Ovary (tissue), 9 donors: ENCODE results near the gene MGAT5B. TPM values are rescaled to one million over a fixed set of nuclear protein-coding genes. Genes with fewer than 3 reads are reported as not detected.

Source experiments
- DNase-seq, 5 donors: peaks; one replicate each; pipeline ENCODE4 v3.0.0-alpha.2; 2019 to 2020
- H3K27ac ChIP-seq, 2 donors: fragments of 200-600 bp; one replicate each; pipeline versions ENCODE4 v1.5.1 to v1.8.0; 2019 to 2022
- H3K27me3 ChIP-seq: fragments of 200-600 bp; one replicate; pipeline ENCODE4 v1.8.0; 2022
- H3K36me3 ChIP-seq: fragments of 200-600 bp; sonication (generic); one replicate; pipeline ENCODE4 v1.5.1; 2019
- H3K4me1 ChIP-seq: one replicate; pipeline ENCODE4 v1.8.1; 2013; ENCODE audit warnings: mild to moderate bottlenecking, moderate library complexity; ENCODE audit not compliant: insufficient read depth
- H3K4me3 ChIP-seq: fragments of 200-600 bp; sonication (generic); one replicate; pipeline ENCODE4 v1.5.1; 2017
- H3K9me3 ChIP-seq, 2 donors: fragments of 200-600 bp in 1 of 2; sonication (generic) in 1 of 2; one replicate each; pipeline versions ENCODE4 v1.5.1 to v1.8.1; 2013 to 2019; ENCODE audit warnings: mild to moderate bottlenecking in 1 of 2, moderate library complexity in 1 of 2
- EP300 ChIP-seq: sonication (generic); formaldehyde crosslinking; IDR thresholded peaks from one replicate; pipeline ENCODE4 v1.6.1; 2017; ENCODE audit warnings: antibody characterized with exemption
- POLR2A ChIP-seq: fragments of 450-650 bp; IDR thresholded peaks from one replicate; pipeline ENCODE4 v1.6.1; 2017; ENCODE audit warnings: antibody characterized with exemption, mild to moderate bottlenecking, moderate library complexity
- WGBS, 3 donors: extraction: QIAGEN DNeasy Blood & Tissue Kit in 1 of 3; methylation state at CpG; one replicate each; pipeline versions ENCODE4 v1.1.5 to v1.1.7; 2013 to 2017; 5-methylcytosine and 5-hydroxymethylcytosine counted together
- intact Hi-C, 4 donors: fragments of 100-400 bp; cut with DNase I; formaldehyde crosslinking; loops; one replicate each; pipeline versions ENCODE4 v1.11.0 to v1.15.1; 2022 to 2023
- polyA plus RNA-seq, 2 donors: library from polyadenylated mRNA; stranded (reverse); fragments of 200-250 nt in 1 of 2; fragments of 350-450 nt in 1 of 2; fragmentation: Illumina TruSeq in 1 of 2; extraction: RNeasy Lipid Tissue Mini Kit (QIAGEN cat#74804) in 1 of 2; gene quantifications; one replicate each; pipeline ENCODE4 v1.2.3, GENCODE V29; 2013 to 2014
- total RNA-seq, 7 donors: library from RNA; depleted of rRNA in 2 of 7; stranded (reverse); fragments of >200 nt in 2 of 7; fragmentation: NEBNext Ultra II Directional in 3 of 7; extraction: Animal tissue kit (Norgen Biotek cat#: 25700) in 3 of 7; gene quantifications; one replicate each; pipeline versions ENCODE4 v1.1.0 to v1.2.4, GENCODE V29; 2016 to 2023
- TF ChIP-seq, protein P1 (sequence below), 3 donors: fragments of 450-650 bp in 2 of 3; fragments of 200-600 bp in 1 of 3; IDR thresholded peaks; one replicate each; pipeline versions ENCODE4 v1.5.1 to v1.8.0; 2016 to 2022; ENCODE audit warnings: antibody characterized with exemption in 3 of 3, mild to moderate bottlenecking in 1 of 3
- donor health status: DM: no; HTN: no; CAD: no; lungs with moderate emphysema.
- donor health status: DM: no; HTN: no; CAD: no.
- donor health status: Bipolar disorder and iron deficiency.
- donor health status: DM: yes; HTN: yes; CAD: no.
- donor health status: DM: no; HTN: no; CAD: no.
- donor health status: DM: yes; HTN: yes; CAD: no.

The MGAT5B gene
- total and polyA plus RNA-seq, 9 donors = 0.23 to 3.6 (median 0.77) TPM; not detected in 1

- 58 to 66% (median 64%) methylated on average over 11 of the region's 11 CpGs for WGBS, 3 donors
- H3K9me3 ChIP-seq = no peaks in the 10 kb centered on the region
- H3K4me3 ChIP-seq = no peak overlapping the region
- H3K27me3 ChIP-seq = no peaks in the 10 kb centered on the region
- H3K4me1 ChIP-seq = no peaks in the 10 kb centered on the region
- no peaks in the 10 kb centered on the region for H3K36me3 ChIP-seq
- intact Hi-C loops = no loop called here
- no peak overlapping the region for H3K27ac ChIP-seq
- TF ChIP-seq EP300 (no peak), POLR2A (no peak)
- TF ChIP-seq, protein P1, sequence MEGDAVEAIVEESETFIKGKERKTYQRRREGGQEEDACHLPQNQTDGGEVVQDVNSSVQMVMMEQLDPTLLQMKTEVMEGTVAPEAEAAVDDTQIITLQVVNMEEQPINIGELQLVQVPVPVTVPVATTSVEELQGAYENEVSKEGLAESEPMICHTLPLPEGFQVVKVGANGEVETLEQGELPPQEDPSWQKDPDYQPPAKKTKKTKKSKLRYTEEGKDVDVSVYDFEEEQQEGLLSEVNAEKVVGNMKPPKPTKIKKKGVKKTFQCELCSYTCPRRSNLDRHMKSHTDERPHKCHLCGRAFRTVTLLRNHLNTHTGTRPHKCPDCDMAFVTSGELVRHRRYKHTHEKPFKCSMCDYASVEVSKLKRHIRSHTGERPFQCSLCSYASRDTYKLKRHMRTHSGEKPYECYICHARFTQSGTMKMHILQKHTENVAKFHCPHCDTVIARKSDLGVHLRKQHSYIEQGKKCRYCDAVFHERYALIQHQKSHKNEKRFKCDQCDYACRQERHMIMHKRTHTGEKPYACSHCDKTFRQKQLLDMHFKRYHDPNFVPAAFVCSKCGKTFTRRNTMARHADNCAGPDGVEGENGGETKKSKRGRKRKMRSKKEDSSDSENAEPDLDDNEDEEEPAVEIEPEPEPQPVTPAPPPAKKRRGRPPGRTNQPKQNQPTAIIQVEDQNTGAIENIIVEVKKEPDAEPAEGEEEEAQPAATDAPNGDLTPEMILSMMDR (IDR thresholded peaks at IDR 0.05) = no peak
- DNase-seq = no peak
Measured at GRCh38 chr17:76995387-76996105, 127.3 kb downstream of the MGAT5B start.

DNA sequence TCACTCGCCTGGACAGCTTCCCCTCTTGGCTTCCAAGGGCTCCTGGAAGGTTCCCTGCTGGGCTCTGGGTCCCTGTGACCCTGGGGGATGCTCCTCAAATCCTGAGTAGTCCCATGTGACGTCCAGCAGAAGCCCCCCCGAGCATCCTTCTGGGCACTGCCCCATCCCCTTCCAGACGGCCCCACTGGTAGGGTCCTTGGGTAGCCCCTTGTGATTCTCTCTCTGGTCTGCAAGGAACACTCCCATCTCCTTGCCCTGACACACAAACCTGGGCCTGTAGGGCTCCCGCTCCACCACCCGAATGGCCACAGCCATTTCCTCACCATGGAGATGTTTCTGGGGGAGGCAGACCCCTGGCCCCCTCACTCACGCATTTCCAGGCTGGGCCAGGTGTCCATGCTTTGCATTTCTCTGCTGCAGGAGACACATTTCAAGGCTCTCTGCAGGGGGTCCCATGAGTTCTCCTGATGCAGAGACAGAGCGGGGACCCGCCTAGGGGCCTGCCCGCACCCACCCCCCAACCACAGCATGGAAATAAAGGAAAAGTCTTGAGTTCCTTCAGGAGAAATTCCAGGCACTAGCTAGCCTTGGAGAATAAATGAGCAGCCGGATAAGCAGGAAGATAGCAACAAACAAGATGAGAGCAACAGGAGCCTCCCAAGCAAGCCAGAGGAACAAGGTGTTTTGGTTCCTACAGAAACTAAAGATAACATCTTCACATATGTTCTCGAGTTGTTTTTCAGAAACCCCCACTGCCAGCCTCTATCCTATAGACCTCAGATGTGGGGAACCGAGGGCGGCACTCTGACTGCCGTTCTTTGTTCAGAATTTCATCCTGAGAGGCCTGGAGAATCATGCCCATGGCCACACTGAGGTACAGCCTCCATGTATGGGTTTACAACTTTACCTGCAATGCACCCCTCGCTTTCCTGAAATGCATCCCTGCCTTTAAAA, 128.8 kb downstream of the MGAT5B start:
- no peak for DNase-seq
- intact Hi-C loops = no loop called here
- Histone ChIP-seq H3K4me3 (no peak overlapping the region), H3K9me3 (no peaks in the 10 kb centered on the region), H3K4me1 (no peaks in the 10 kb centered on the region), H3K36me3 (no peaks in the 10 kb centered on the region), H3K27me3 (no peaks in the 10 kb centered on the region), H3K27ac (no peak overlapping the region)
- 75 to 80% (median 75%) methylated on average over 15 to 16 of the region's 16 CpGs for WGBS, 3 donors
- TF ChIP-seq EP300 (no peak), POLR2A (no peak)
- TF ChIP-seq, protein P1 (IDR thresholded peaks at IDR 0.05) = no peak

DNA sequence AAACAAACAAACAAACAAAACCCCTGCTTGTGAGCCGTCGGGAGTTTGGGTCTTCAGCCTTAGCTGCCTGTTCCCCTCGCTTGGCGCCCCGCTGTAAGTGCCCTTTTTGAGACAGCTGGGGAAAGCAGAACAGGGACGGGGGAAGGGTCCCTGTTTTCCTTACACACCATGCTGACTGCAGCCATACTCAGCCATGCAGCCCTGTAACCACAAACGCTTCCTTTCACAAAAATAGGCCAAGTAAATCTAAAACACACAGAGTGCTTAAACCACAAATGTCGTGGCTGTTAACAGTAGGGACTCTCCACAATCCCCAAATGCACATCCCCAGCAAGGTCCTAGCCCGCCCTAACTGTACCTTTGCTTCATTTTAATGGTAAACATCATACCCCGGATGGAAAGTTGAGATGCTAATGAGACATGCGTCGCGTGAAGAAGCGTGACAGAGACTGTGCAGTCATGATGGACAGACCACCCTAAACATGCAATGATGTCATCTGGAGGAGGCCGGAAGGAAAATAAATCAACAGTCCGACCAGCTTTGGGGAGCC, 129.9 kb downstream of the MGAT5B start:
- no peak overlapping the region for H3K4me3 ChIP-seq
- TF ChIP-seq POLR2A = no peak
- TF ChIP-seq, protein P1 (IDR thresholded peaks at IDR 0.05) = no peak
- no peak for TF ChIP-seq EP300
- H3K27me3 ChIP-seq = no peaks in the 10 kb centered on the region
- DNase-seq = no peak
- no peaks in the 10 kb centered on the region for H3K36me3 ChIP-seq
- no peak overlapping the region for H3K27ac ChIP-seq
- no peaks in the 10 kb centered on the region for H3K4me1 ChIP-seq
- WGBS, 3 donors = 62 to 64% (median 63%) methylated on average over 16 of the region's 16 CpGs
- H3K9me3 ChIP-seq = no peaks in the 10 kb centered on the region
- intact Hi-C loops = no loop called here

DNA sequence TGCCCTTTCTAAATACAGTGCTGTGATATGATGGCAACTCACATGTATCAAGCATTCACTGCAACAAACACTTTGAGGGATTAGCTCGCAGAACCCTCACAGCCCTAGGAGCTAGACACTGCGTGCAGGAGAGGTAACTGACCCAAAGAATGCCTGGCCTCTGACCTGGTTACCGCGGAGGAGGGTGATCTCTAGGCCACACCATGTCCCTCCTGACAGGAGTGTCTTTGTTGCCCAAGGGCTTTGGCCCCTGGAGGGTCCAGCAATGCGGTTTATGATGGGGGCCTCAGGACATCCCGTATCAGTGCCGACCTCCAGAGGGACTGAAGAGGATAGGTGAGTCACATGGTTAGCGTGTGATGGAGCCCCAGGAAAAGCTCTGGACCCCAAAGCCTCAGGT, 130.6 kb downstream of the MGAT5B start:
- intact Hi-C loops = no loop called here
- no peaks in the 10 kb centered on the region for H3K27me3 ChIP-seq
- H3K4me3 ChIP-seq = no peak overlapping the region
- no peaks in the 10 kb centered on the region for H3K9me3 ChIP-seq
- no peaks in the 10 kb centered on the region for H3K4me1 ChIP-seq
- WGBS, 3 donors = 68 to 75% (median 69%) methylated on average over 8 of the region's 8 CpGs
- H3K27ac ChIP-seq = no peak overlapping the region
- no peak for DNase-seq
- TF ChIP-seq, protein P1 (IDR thresholded peaks at IDR 0.05) = no peak
- no peak for TF ChIP-seq EP300
- no peak for TF ChIP-seq POLR2A
- H3K36me3 ChIP-seq = no peaks in the 10 kb centered on the region

Other genes starting within 250 kb of the MGAT5B start
- 10 to 100 TPM in 1 of 7 donors, 1 to 10 TPM in 4, under 1 TPM in 2; 0.73 to 10.5 (median 3.7) TPM for gene ST6GALNAC1, start 224.6 kb upstream of the MGAT5B start, total RNA-seq
- gene ST6GALNAC1, start 224.6 kb upstream of the MGAT5B start, polyA plus RNA-seq = 1 to 10 TPM; 3.6 to 6.1 TPM
- 100 to 1,000 TPM; 107 to 210 (median 181) TPM for gene MXRA7, start 157.4 kb upstream of the MGAT5B start, total RNA-seq
- gene MXRA7, start 157.4 kb upstream of the MGAT5B start, polyA plus RNA-seq = 100 to 1,000 TPM; 199 to 759 TPM
- 10 to 100 TPM; 20.1 to 49.8 (median 38.1) TPM for gene JMJD6, start 141.8 kb upstream of the MGAT5B start, total RNA-seq
- 10 to 100 TPM; 19.5 to 28.2 TPM for gene JMJD6, start 141.8 kb upstream of the MGAT5B start, polyA plus RNA-seq
- 10 to 100 TPM; 20.9 to 36.6 (median 31.8) TPM for gene METTL23, start 141.6 kb upstream of the MGAT5B start, total RNA-seq
- 10 to 100 TPM; 37.9 to 47.4 TPM for gene METTL23, start 141.6 kb upstream of the MGAT5B start, polyA plus RNA-seq
- 100 to 1,000 TPM; 149 to 245 (median 174) TPM for gene SRSF2, start 131.1 kb upstream of the MGAT5B start, total RNA-seq
- gene SRSF2, start 131.1 kb upstream of the MGAT5B start, polyA plus RNA-seq = 100 to 1,000 TPM; 126 to 152 TPM
- 10 to 100 TPM; 16.1 to 26.2 (median 19.6) TPM for gene MFSD11, start 130.3 kb upstream of the MGAT5B start, total RNA-seq
- gene MFSD11, start 130.3 kb upstream of the MGAT5B start, polyA plus RNA-seq = 10 to 100 TPM in 1 of 2 donors, 1 to 10 TPM in 1; 9.6 to 19.6 TPM